Prostate gland (tissue), 2 donors: Measurements from ENCODE around the gene DHX15. TPM values are rescaled to one million over a fixed set of nuclear protein-coding genes. Genes with fewer than 3 reads are reported as not detected.

Experiments used
- DNase-seq: peaks from one replicate; pipeline ENCODE4 v3.0.0-alpha.2; 2019; ENCODE audit warnings: low spot score
- H3K27ac ChIP-seq, 2 donors: fragments of 200-600 bp; sonication (generic); 2 replicates each; pipeline ENCODE4 v1.5.1; 2017 to 2019
- H3K27me3 ChIP-seq: fragments of 200-600 bp; sonication (generic); replicated peaks from 2 replicates; pipeline ENCODE4 v1.5.1; 2019; ENCODE audit not compliant: insufficient read depth
- H3K36me3 ChIP-seq, 2 donors: fragments of 200-600 bp; sonication (generic); 1 replicate in 1 of 2; 2 replicates in 1 of 2; pipeline versions ENCODE4 v1.5.1 to v1.8.1; 2017 to 2019
- H3K4me1 ChIP-seq: fragments of 200-600 bp; sonication (generic); replicated peaks from 2 replicates; pipeline ENCODE4 v1.5.1; 2019
- H3K4me3 ChIP-seq, 2 donors: fragments of 200-600 bp; sonication (generic); 2 replicates each; pipeline ENCODE4 v1.5.1; 2017 to 2019
- H3K9me3 ChIP-seq: fragments of 200-600 bp; sonication (generic); 2 replicates; pipeline ENCODE4 v1.5.1; 2017
- CTCF ChIP-seq, 4 experiments: fragments of 200-600 bp in 2 of 4; fragments of 450-650 bp in 2 of 4; sonication (generic) in 2 of 4; IDR thresholded peaks; 1 replicate in 3 of 4; 2 replicates in 1 of 4; pipeline ENCODE4 v1.5.1; 2016 to 2019; ENCODE audit warnings: antibody characterized with exemption in 4 of 4, mild to moderate bottlenecking in 2 of 4, moderate library complexity in 2 of 4
- POLR2A ChIP-seq: fragments of 450-650 bp; IDR thresholded peaks from one replicate; pipeline ENCODE4 v1.6.1; 2016; ENCODE audit warnings: antibody characterized with exemption, mild to moderate bottlenecking
- POLR2AphosphoS5 ChIP-seq: sonication (generic); formaldehyde crosslinking; IDR thresholded peaks from one replicate; pipeline ENCODE4 v1.6.1; 2017; ENCODE audit warnings: antibody characterized with exemption
- WGBS: methylation state at CpG from one replicate; pipeline ENCODE4 v1.1.5; 2018; 5-methylcytosine and 5-hydroxymethylcytosine counted together
- intact Hi-C: fragments of 100-400 bp; cut with DNase I; formaldehyde crosslinking; loops from one replicate; pipeline ENCODE4 v1.14.2; 2022
- total RNA-seq, 2 donors: library from RNA; depleted of rRNA; stranded (reverse); fragments of >200 nt; gene quantifications; one replicate each; pipeline ENCODE4 v1.1.0, GENCODE V29; 2016

DHX15 gene
- total RNA-seq, 2 donors from 2014 or later: 86.1 to 109 TPM

DNA sequence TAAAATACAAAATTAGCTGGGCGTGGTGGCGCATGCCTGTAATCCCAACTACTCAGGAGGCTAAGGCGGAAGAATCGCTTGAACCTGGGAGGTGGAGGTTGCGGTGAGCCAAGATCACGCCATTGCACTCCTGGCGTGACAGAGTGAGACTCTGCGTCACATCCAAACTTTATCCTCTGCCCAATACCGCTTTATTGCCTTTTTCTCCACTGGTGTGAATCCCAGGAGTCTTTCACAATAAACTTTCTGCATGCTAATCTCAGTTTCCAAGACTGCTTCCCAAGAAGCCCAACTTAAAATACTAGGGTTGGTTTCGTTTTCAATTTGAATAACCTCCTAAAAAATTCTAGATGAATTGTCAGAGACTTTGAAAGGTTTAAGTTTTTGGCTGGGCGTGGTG lies 27.2 kb upstream of the DHX15 start:
- Histone ChIP-seq H3K4me1 (no peaks in the 10 kb centered on the region), H3K27me3 (no peaks in the 10 kb centered on the region), H3K9me3 (no peaks in the 10 kb centered on the region), H3K4me3 (no peak overlapping the region), H3K36me3 (no peaks in the 10 kb centered on the region), H3K27ac (no peak overlapping the region)
- no peak for DNase-seq
- intact Hi-C loops: no loop called here
- no peak for TF ChIP-seq POLR2AphosphoS5
- TF ChIP-seq CTCF (IDR thresholded peaks at IDR 0.05): no peak
- no peak for TF ChIP-seq POLR2A
- 91% methylated on average over 11 of the region's 11 CpGs for WGBS

DNA sequence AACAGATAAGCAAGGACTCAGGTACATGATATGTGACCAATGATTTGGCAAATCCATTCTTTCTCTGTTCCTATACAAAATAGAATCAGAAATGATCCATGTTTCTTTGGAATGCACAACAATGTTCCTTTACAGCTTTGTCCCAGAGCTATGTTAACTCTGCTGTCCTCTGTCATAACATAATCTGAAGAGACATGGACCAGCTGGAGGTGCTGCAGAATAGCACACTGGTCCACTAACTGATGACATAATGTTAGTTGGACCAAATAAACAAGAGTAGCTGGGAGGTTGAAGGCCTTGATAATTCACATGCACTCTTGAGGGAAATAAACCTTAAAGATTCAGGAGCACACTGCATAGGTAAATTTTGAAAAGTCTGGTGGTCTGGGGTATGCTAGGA lies 23.0 kb upstream of the DHX15 start:
- Histone ChIP-seq H3K4me1 (no peaks in the 10 kb centered on the region), H3K36me3 (no peaks in the 10 kb centered on the region), H3K27me3 (no peaks in the 10 kb centered on the region), H3K27ac (no peak overlapping the region), H3K4me3 (no peak overlapping the region), H3K9me3 (no peaks in the 10 kb centered on the region)
- no peak for TF ChIP-seq POLR2A
- TF ChIP-seq CTCF (IDR thresholded peaks at IDR 0.05): no peak
- no peak for TF ChIP-seq POLR2AphosphoS5
- intact Hi-C loops: no loop called here
- no peak for DNase-seq

DNA sequence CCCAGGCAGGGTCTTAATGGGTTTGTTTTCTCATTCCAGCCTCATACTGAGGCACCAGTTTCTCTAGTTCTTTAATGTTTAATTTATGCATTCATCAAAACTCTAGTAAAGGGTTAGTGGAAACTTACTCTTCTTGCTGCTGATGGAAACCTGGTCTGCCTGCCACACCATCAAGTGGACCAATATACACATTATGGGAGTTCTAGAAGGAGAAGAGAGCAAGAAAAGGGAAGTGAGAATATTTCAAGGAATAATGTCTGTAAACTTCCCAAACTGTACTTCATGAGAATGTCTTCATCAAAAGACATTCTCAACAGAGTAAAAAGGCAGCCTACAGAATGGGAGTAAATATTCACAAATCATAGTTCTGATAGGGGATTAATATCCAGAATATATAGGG lies 20.9 kb upstream of the DHX15 start:
- DNase-seq: no peak
- no peak overlapping the region for H3K27ac ChIP-seq
- no peaks in the 10 kb centered on the region for H3K27me3 ChIP-seq
- H3K4me1 ChIP-seq: no peaks in the 10 kb centered on the region
- no peaks in the 10 kb centered on the region for H3K9me3 ChIP-seq
- intact Hi-C loops: no loop called here
- no peaks in the 10 kb centered on the region for H3K36me3 ChIP-seq
- H3K4me3 ChIP-seq: no peak overlapping the region
- TF ChIP-seq CTCF (IDR thresholded peaks at IDR 0.05) (no peak), POLR2AphosphoS5 (no peak), POLR2A (no peak)

- intact Hi-C loops: no loop called here
- H3K4me3 ChIP-seq: no peak overlapping the region
- H3K36me3 ChIP-seq: no peaks in the 10 kb centered on the region
- DNase-seq: no peak
- 75% methylated on average over 4 of the region's 4 CpGs for WGBS
- no peak for TF ChIP-seq POLR2AphosphoS5
- no peak for TF ChIP-seq POLR2A
- TF ChIP-seq CTCF (IDR thresholded peaks at IDR 0.05): no peak
- no peaks in the 10 kb centered on the region for H3K27me3 ChIP-seq
- H3K4me1 ChIP-seq: no peaks in the 10 kb centered on the region
- no peak overlapping the region for H3K27ac ChIP-seq
- no peaks in the 10 kb centered on the region for H3K9me3 ChIP-seq
Measured at GRCh38 chr4:24604558-24605214, 20.3 kb upstream of the DHX15 start.

GRCh38 chr4:24603343-24603742 lies 19.0 kb upstream of the DHX15 start:
- WGBS: 91% methylated on average over 6 of the region's 6 CpGs
- intact Hi-C loops: no loop called here
- no peaks in the 10 kb centered on the region for H3K27me3 ChIP-seq
- H3K4me3 ChIP-seq: no peak overlapping the region
- H3K9me3 ChIP-seq: no peaks in the 10 kb centered on the region
- no peaks in the 10 kb centered on the region for H3K4me1 ChIP-seq
- H3K36me3 ChIP-seq: no peaks in the 10 kb centered on the region
- DNase-seq: no peak
- no peak overlapping the region for H3K27ac ChIP-seq
- TF ChIP-seq CTCF (IDR thresholded peaks at IDR 0.05) (no peak), POLR2AphosphoS5 (no peak), POLR2A (no peak)
